HepG2 (cell line): ENCODE results near the gene NDRG3. TPM values are rescaled to one million over a fixed set of nuclear protein-coding genes. Genes with fewer than 3 reads are reported as not detected.

Source experiments
- AGO2 ChIP-seq: fragments of 200-400 bp; formaldehyde crosslinking; optimal IDR thresholded peaks from 2 replicates; pipeline ENCODE3; 2017; ENCODE audit warnings: mild to moderate bottlenecking, low read depth, low read length, moderate library complexity
- ARHGAP35 ChIP-seq: sonication (generic); formaldehyde crosslinking; IDR thresholded peaks from 2 replicates; pipeline ENCODE4 v1.9.0; 2022; ENCODE audit warnings: mild to moderate bottlenecking, inconsistent platforms, moderate library complexity, missing genetic modification reagents, borderline replicate concordance
- ETV5 ChIP-seq: IDR thresholded peaks from 2 replicates; pipeline ENCODE4 v1.6.1; 2018; ENCODE audit warnings: missing biosample characterization, missing genetic modification reagents, inconsistent platforms, borderline replicate concordance
- FOXA1 ChIP-seq, 2 experiments: fragments of 450-650 bp in 1 of 2; sonication (generic) in 1 of 2; formaldehyde crosslinking in 1 of 2; IDR thresholded peaks; 2 replicates each; pipeline versions ENCODE4 v1.4.0 to v1.6.1; 2016 to 2020; ENCODE audit warnings: missing genetic modification reagents in 1 of 2
- HNF1A ChIP-seq, 2 experiments: sonication (generic) in 1 of 2; formaldehyde crosslinking in 1 of 2; IDR thresholded peaks; 2 replicates each; pipeline versions ENCODE4 v1.4.0 to v1.6.1; 2016 to 2020; ENCODE audit warnings: borderline replicate concordance in 1 of 2, low read depth in 1 of 2, mild to moderate bottlenecking in 1 of 2, missing genetic modification reagents in 1 of 2
- HNRNPL ChIP-seq: fragments of 200-400 bp; formaldehyde crosslinking; IDR thresholded peaks from 2 replicates; pipeline ENCODE4 v1.6.1; 2017; ENCODE audit warnings: mild to moderate bottlenecking, low read depth, low read length
- NFE2L1 ChIP-seq: sonication (generic); formaldehyde crosslinking; IDR thresholded peaks from 2 replicates; pipeline ENCODE4 v1.4.0; 2020; ENCODE audit warnings: missing genetic modification reagents, mild to moderate bottlenecking, borderline replicate concordance
- NPAS2 ChIP-seq: sonication (generic); formaldehyde crosslinking; IDR thresholded peaks from 2 replicates; pipeline ENCODE4 v1.8.0; 2022; ENCODE audit warnings: mild to moderate bottlenecking, missing genetic modification reagents, borderline replicate concordance
- PHF8 ChIP-seq: sonication (generic); formaldehyde crosslinking; IDR thresholded peaks from 2 replicates; pipeline ENCODE4 v1.5.0; 2020; ENCODE audit warnings: missing genetic modification reagents
- TAF1 ChIP-seq: sonication (generic); formaldehyde crosslinking; IDR thresholded peaks from 2 replicates; pipeline ENCODE4 v1.4.0; 2020; ENCODE audit warnings: missing genetic modification reagents
- THYN1 ChIP-seq: sonication (generic); formaldehyde crosslinking; IDR thresholded peaks from 2 replicates; pipeline ENCODE4 v1.8.1; 2023; ENCODE audit warnings: low read depth, mild to moderate bottlenecking, moderate library complexity, missing genetic modification reagents, borderline replicate concordance
- ZNF256 ChIP-seq: sonication (generic); formaldehyde crosslinking; conservative IDR thresholded peaks from 2 replicates; pipeline ENCODE4 v1.4.0; 2020; ENCODE audit warnings: missing genetic modification reagents
- ZNF333 ChIP-seq: sonication (generic); formaldehyde crosslinking; IDR thresholded peaks from 2 replicates; pipeline ENCODE4 v1.4.0; 2020; ENCODE audit warnings: mild to moderate bottlenecking, missing genetic modification reagents, borderline replicate concordance
- polyA plus RNA-seq, 8 experiments: library from polyadenylated mRNA; depleted of rRNA in 3 of 8; stranded (reverse) in 7 of 8; unstranded in 1 of 8; fragments of >200 nt; fragmentation: Illumina TruSeq in 4 of 8; extraction: Trizol in 4 of 8; gene quantifications; 2 replicates each; pipeline versions ENCODE4 v1.2.1 to v1.2.3, GENCODE V29; 2011 to 2016; ENCODE audit warnings: low read depth in 4 of 8, missing spikeins in 1 of 8, mixed read lengths in 1 of 8; ENCODE audit not compliant: insufficient read depth in 1 of 8
- total RNA-seq, 5 experiments: library from RNA; depleted of rRNA; stranded (reverse); fragments of >200 nt; fragmentation: Illumina TruSeq; extraction: Trizol; gene quantifications; 2 replicates each; pipeline ENCODE4 v1.2.3, GENCODE V29; 2016; ENCODE audit warnings: low read depth in 1 of 5
- TF ChIP-seq, protein P1 (sequence below): sonication (generic); formaldehyde crosslinking; IDR thresholded peaks from 2 replicates; pipeline ENCODE4 v1.8.0; 2022; ENCODE audit warnings: mild to moderate bottlenecking, missing genetic modification reagents, moderate library complexity
- TF ChIP-seq, protein P2 (sequence below): sonication (generic); formaldehyde crosslinking; conservative IDR thresholded peaks from 2 replicates; pipeline ENCODE4 v1.4.0; 2020; ENCODE audit warnings: missing genetic modification reagents
- TF ChIP-seq, protein P3 (sequence below): sonication (generic); formaldehyde crosslinking; IDR thresholded peaks from 2 replicates; pipeline ENCODE4 v1.8.0; 2023; ENCODE audit warnings: mild to moderate bottlenecking, missing genetic modification reagents

The NDRG3 gene
- total and polyA plus RNA-seq, 2 of the 13 experiments (the other 11 are each of a cell fraction or from before 2014, with no cell fraction given): 36.0 to 40.5 TPM

DNA sequence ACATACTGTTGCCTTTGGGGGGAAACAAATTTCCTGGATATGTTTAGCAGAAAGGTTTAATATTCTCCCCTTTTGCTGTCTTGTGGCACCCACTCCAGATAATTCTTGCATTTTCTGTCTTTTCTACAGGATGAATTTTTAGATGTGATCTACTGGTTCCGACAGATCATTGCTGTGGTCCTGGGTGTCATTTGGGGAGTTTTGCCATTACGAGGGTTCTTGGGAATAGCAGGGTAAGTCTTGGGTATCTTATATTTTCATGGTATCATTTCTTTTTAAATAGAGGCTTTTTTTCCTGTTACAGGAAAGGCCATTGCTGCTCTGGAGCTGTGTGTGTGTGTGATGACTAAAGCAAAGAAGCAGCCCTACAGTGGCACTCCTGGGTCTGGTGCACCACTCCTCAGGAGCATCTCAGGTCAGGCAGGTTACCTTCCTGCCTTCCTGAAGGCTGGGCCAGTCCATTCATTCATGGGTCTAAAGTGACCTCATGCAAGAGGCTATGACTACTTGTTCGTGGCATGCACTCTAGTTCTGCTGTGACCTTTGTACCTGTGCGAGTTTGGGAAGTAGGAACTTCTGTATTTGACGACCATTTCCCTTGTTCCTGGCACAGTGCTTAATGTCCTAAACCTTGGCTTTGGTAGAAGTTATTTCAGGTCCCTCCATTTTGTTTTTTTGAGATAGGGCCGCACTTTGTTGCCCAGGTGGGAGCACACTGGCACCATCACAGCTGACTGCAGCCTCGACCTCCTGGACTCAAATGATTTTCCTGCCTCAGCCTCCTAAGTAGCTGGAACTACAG is 138.1 kb downstream of the NDRG3 start (continued):
- peak; percentile 27; the same call in 1 of the 2 replicates for TF ChIP-seq HNF1A (IDR thresholded peaks at IDR 0.05; ENCODE audit: low read depth)
- TF ChIP-seq HNF1A (CRISPR knock-in tag; IDR thresholded peaks at IDR 0.05; ENCODE audit: borderline replicate concordance): no peak
- peak; percentile 83 for TF ChIP-seq ETV5 (CRISPR knock-in tag)
- no peak for TF ChIP-seq NFE2L1 (CRISPR knock-in tag)
- no peak for TF ChIP-seq ARHGAP35 (CRISPR knock-in tag)
- no peak for TF ChIP-seq ZNF256 (CRISPR knock-in tag)
- no peak for TF ChIP-seq ZNF333 (CRISPR knock-in tag)
- TF ChIP-seq, protein P1, sequence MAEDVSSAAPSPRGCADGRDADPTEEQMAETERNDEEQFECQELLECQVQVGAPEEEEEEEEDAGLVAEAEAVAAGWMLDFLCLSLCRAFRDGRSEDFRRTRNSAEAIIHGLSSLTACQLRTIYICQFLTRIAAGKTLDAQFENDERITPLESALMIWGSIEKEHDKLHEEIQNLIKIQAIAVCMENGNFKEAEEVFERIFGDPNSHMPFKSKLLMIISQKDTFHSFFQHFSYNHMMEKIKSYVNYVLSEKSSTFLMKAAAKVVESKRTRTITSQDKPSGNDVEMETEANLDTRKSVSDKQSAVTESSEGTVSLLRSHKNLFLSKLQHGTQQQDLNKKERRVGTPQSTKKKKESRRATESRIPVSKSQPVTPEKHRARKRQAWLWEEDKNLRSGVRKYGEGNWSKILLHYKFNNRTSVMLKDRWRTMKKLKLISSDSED (CRISPR knock-in tag): no peak
- TF ChIP-seq, protein P2, sequence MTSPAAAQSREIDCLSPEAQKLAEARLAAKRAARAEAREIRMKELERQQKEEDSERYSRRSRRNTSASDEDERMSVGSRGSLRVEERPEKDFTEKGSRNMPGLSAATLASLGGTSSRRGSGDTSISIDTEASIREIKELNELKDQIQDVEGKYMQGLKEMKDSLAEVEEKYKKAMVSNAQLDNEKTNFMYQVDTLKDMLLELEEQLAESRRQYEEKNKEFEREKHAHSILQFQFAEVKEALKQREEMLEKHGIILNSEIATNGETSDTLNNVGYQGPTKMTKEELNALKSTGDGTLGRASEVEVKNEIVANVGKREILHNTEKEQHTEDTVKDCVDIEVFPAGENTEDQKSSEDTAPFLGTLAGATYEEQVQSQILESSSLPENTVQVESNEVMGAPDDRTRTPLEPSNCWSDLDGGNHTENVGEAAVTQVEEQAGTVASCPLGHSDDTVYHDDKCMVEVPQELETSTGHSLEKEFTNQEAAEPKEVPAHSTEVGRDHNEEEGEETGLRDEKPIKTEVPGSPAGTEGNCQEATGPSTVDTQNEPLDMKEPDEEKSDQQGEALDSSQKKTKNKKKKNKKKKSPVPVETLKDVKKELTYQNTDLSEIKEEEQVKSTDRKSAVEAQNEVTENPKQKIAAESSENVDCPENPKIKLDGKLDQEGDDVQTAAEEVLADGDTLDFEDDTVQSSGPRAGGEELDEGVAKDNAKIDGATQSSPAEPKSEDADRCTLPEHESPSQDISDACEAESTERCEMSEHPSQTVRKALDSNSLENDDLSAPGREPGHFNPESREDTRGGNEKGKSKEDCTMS (CRISPR knock-in tag): no peak
- no peak; the same call in 1 of the 2 replicates for TF ChIP-seq PHF8 (CRISPR knock-in tag)
- TF ChIP-seq THYN1 (CRISPR knock-in tag): no peak
- TF ChIP-seq, protein P3, sequence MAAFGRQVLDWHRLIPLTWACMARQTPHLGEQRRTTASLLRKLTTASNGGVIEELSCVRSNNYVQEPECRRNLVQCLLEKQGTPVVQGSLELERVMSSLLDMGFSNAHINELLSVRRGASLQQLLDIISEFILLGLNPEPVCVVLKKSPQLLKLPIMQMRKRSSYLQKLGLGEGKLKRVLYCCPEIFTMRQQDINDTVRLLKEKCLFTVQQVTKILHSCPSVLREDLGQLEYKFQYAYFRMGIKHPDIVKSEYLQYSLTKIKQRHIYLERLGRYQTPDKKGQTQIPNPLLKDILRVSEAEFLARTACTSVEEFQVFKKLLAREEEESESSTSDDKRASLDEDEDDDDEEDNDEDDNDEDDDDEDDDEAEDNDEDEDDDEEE (CRISPR knock-in tag): no peak; the same call in 1 of the 2 replicates
- no peak for TF ChIP-seq HNRNPL
- no peak for TF ChIP-seq NPAS2
- no peak for TF ChIP-seq TAF1 (CRISPR knock-in tag)
- TF ChIP-seq FOXA1 (IDR thresholded peaks at IDR 0.05): no peak
- TF ChIP-seq FOXA1 (CRISPR knock-in tag; IDR thresholded peaks at IDR 0.05): no peak
- no peak for TF ChIP-seq AGO2
